IPS-18a (cell line): ENCODE results near the gene ABO.
"Not testable (repeated sequence)": the region's sequence is repeated elsewhere in the genome, so short reads cannot be mapped to it uniquely, and the experiment has no call there.

ENCODE experiments used
- H3K27ac ChIP-seq: one replicate; pipeline ENCODE4 v1.5.1; 2013; ENCODE audit warnings: low read length
- H3K27me3 ChIP-seq: one replicate; pipeline ENCODE4 v1.6.1; 2013; ENCODE audit warnings: mild to moderate bottlenecking, low read length; ENCODE audit not compliant: control insufficient read depth, insufficient read depth
- H3K36me3 ChIP-seq: one replicate; pipeline ENCODE4 v1.6.1; 2013; ENCODE audit warnings: low read depth, low read length; ENCODE audit not compliant: control insufficient read depth
- H3K4me1 ChIP-seq: one replicate; pipeline ENCODE4 v1.6.1; 2013; ENCODE audit warnings: low read depth, low read length; ENCODE audit not compliant: control insufficient read depth
- H3K4me3 ChIP-seq: one replicate; pipeline ENCODE4 v1.5.1; 2013; ENCODE audit warnings: low read length
- H3K9ac ChIP-seq: one replicate; pipeline ENCODE4 v1.6.1; 2013; ENCODE audit warnings: mild to moderate bottlenecking, low read length, moderate library complexity
- H3K9me3 ChIP-seq: one replicate; pipeline ENCODE4 v1.6.1; 2013; ENCODE audit warnings: low read depth, low read length; ENCODE audit not compliant: control insufficient read depth

Gene ABO

GRCh38 chr9:133305731-133306130, 30.7 kb upstream of the ABO start:
- Histone ChIP-seq H3K9me3 (no peaks in the 10 kb centered on the region), H3K36me3 (no peaks in the 10 kb centered on the region), H3K4me1 (no peaks in the 10 kb centered on the region), H3K27ac (no peak overlapping the region), H3K9ac (no peak overlapping the region), H3K27me3 (no peaks in the 10 kb centered on the region), H3K4me3 (no peak overlapping the region)

DNA sequence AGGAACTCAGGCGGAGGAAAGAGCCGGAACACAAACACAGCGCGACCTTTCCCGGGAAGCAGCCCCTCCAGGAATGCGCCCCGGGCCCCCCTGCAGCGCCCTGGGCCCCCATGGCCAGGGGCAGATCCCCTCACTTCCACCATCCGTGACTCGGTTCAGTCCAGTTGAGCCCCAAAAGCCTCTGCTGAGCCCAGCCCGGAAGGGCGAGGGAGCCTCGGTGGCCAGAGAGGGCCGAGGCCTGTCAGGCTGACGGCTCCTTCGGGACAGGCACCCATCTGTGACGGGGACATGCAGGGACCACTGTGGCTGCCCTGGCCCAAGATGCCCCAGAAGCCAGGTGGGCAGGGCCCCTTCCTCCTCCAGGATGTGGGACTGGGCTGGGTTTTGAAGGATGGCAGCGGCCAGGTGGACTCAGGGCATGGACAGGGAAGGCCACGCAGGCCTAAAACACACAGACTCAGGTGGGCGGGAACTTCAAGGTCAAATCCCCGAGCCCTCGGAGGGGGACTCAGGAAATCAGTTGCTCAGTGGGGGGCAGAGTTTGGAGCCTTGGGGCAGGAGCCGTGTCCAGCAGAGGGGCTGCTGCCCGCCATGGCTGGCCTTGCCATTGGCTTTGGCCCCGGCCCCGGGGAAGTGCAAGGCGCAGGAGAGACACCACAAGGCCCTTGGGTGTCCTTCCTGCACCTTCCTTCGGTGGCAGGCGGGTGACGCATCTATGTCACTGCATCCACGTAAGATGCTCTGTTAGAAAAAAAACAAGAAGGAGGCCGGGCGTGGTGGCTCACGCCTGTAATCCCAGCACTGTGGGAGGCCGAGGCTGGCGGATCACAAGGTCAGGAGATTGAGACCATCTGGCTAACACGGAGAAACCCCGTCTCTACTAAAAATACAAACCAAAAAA, 29.7 kb upstream of the ABO start:
- Histone ChIP-seq H3K9ac (no peak overlapping the region), H3K9me3 (no peaks in the 10 kb centered on the region), H3K27ac (no peak overlapping the region), H3K4me1 (no peaks in the 10 kb centered on the region), H3K27me3 (no peaks in the 10 kb centered on the region), H3K4me3 (no peak overlapping the region), H3K36me3 (no peaks in the 10 kb centered on the region)

- H3K9ac ChIP-seq: no peak overlapping the region
- no peak overlapping the region for H3K27ac ChIP-seq
These were observed 29.1 kb upstream of the ABO start for GRCh38 chr9:133304158-133304470.

GRCh38 chr9:133303266-133304157, 28.5 kb upstream of the ABO start:
- no peak overlapping the region for H3K27ac ChIP-seq
- no peaks in the 10 kb centered on the region for H3K36me3 ChIP-seq
- H3K4me1 ChIP-seq: no peaks in the 10 kb centered on the region
- H3K9me3 ChIP-seq: no peaks in the 10 kb centered on the region
- no peaks in the 10 kb centered on the region for H3K27me3 ChIP-seq
- H3K9ac ChIP-seq: no peak overlapping the region
- H3K4me3 ChIP-seq: no peak overlapping the region

More at GRCh38 chr9:133304158-133304470, 29.1 kb upstream of the ABO start:
- Histone ChIP-seq H3K4me3 (no peak overlapping the region), H3K27me3 (no peaks in the 10 kb centered on the region), H3K4me1 (no peaks in the 10 kb centered on the region), H3K36me3 (no peaks in the 10 kb centered on the region), H3K9me3 (no peaks in the 10 kb centered on the region)

- Histone ChIP-seq H3K4me3 (no peak overlapping the region), H3K9ac (no peak overlapping the region), H3K4me1 (no peaks in the 10 kb centered on the region), H3K27me3 (no peaks in the 10 kb centered on the region), H3K27ac (no peak overlapping the region), H3K9me3 (no peaks in the 10 kb centered on the region), H3K36me3 (no peaks in the 10 kb centered on the region)
These were observed 26.5 kb upstream of the ABO start for GRCh38 chr9:133301253-133302230.

- not testable (repeated sequence) for H3K9me3 ChIP-seq, H3K27ac ChIP-seq, H3K4me1 ChIP-seq, H3K27me3 ChIP-seq, H3K4me3 ChIP-seq, H3K36me3 ChIP-seq, H3K9ac ChIP-seq
These were observed 25.0 kb upstream of the ABO start for GRCh38 chr9:133299996-133300395.

DNA sequence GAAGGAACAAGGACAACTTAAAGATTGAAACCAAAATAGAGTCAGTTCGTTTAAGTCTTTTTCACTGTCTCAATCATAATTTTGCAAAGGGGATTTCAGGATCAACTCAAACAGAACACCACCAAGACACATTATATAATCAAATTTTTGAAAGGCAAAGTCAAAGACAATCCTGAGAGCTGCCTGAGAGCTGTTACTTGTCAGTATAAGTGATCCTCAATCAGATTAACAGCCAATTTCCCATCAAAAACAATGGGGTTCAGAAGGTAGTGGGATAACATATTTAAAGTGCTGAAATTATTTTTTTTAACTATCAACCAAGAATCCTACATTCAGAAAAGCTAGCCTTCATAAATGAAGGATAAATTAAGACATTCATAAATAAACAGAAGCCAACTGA, 19.3 kb upstream of the ABO start:
- Histone ChIP-seq H3K9me3 (peaks cover 25% of the 10 kb centered on the region), H3K36me3 (no peaks in the 10 kb centered on the region), H3K4me1 (no peaks in the 10 kb centered on the region), H3K9ac (no peak overlapping the region), H3K4me3 (no peak overlapping the region), H3K27ac (no peak overlapping the region), H3K27me3 (no peaks in the 10 kb centered on the region)

DNA sequence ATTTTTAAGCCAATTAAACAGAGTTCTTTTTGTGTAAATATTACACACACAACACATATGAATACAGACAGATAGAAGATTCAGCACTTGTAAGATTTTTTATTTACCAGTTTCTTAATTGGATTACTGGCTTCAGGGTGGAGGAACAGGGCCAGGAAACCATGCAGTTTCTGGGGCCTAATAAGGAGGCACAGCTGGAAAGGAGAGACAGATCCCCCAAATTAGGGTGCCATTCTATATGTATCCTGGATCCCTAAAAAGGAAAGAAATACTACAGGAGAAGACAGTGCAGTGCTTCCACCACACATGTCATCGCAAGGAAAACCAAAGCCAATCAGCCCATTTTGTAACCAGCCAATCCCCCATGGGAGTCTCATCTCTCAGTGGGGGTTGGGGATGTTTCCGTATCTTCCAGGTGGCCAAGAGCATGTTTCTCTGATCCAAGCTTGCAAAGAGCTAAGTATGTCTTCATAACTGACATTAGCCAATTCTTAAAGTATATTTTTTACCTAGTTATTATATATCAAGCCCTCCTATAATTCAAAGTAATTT, 15.8 kb upstream of the ABO start:
- no peak overlapping the region for H3K9ac ChIP-seq
- no peak overlapping the region for H3K27ac ChIP-seq
- H3K4me1 ChIP-seq: no peaks in the 10 kb centered on the region
- H3K9me3 ChIP-seq: peaks cover 34% of the 10 kb centered on the region
- no peaks in the 10 kb centered on the region for H3K36me3 ChIP-seq
- H3K4me3 ChIP-seq: no peak overlapping the region
- no peaks in the 10 kb centered on the region for H3K27me3 ChIP-seq

- Histone ChIP-seq H3K36me3 (no peaks in the 10 kb centered on the region), H3K4me1 (no peaks in the 10 kb centered on the region), H3K27ac (no peak overlapping the region), H3K9ac (no peak overlapping the region), H3K4me3 (no peak overlapping the region), H3K9me3 (peaks cover 23% of the 10 kb centered on the region), H3K27me3 (no peaks in the 10 kb centered on the region)
These were observed 11.5 kb upstream of the ABO start for GRCh38 chr9:133286523-133286922.

DNA sequence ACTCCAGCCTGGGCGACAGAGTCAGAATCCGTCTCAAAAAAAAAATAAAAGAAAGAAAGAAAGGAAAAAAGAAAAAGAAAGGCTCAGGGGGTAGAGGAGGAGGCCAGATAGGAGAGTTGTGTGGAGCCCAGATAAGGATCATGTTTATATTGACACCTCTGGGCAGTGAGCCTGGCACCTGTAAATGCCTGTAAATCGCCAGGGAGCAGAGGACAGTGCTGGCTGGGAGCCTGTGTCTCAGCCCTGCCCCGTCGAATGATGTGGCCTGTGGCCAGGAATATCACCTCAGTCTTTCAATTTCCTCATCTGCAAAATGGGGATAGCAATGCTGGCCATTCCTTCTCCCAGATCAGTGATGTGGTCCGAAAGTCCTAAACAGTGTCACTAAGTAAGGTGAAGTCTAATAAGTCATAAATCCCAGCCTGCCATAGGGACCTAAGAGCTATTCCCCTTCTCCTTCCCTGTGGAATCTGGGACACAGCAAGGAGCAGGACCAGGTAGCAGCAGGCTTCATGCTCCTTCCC, 10.3 kb upstream of the ABO start:
- Histone ChIP-seq H3K27ac (no peak overlapping the region), H3K36me3 (no peaks in the 10 kb centered on the region), H3K4me1 (no peaks in the 10 kb centered on the region), H3K4me3 (no peak overlapping the region), H3K9me3 (peaks cover 10% of the 10 kb centered on the region), H3K27me3 (peaks cover 4% of the 10 kb centered on the region), H3K9ac (no peak overlapping the region)
